ENCODE data around the gene ADGRV1.

Gene ADGRV1

DNA sequence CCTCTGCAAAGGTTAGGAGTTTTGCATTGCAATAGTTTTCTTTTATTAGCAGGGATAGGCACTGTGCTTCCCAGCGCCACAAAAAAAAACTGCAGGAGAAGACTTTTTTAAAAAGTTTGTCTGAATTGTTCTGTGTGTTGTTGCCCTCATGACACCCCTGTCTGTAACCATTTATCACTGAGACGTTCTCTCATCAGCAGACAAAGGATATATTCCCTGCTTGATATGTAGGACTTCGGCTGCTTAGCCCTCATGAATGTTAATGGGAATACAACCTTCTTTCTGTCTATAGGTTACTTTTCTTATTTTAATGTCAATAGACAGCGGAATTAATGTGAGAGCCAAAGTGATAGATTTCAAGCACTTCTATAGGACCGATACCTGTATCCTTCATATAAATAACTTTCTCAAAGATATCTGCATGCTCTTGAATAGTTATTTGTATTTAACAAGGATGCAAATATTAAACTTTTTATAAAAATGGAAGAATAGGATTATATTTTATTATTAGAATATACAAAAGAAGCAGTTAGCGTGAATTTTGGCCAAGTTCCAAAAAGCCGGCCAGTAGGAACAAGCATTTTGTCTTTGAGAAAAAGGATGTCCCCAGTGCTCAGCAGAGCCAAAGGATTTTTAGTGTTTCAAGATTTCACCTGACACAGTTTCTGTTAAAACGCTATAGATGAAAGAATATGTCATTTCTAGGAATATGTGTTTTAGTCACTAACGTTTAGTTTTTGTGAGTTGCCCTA, 27.7 kb upstream of the ADGRV1 start:
- Histone ChIP-seq H3K27me3 (replicated peaks; ENCODE audit: control insufficient read depth, insufficient read depth, low read length, poor library complexity, severe bottlenecking) (no peaks in the 10 kb centered on the region), H3K4me1 (ENCODE audit: control insufficient read depth, insufficient read depth, low read length, poor library complexity, severe bottlenecking) (peaks cover 5% of the 10 kb centered on the region), H3K9me3 (ENCODE audit: control insufficient read depth, low read length) (no peaks in the 10 kb centered on the region), H3K27ac (ENCODE audit: insufficient read depth, low read length, poor library complexity, severe bottlenecking) (no peak overlapping the region), H3K4me3 (ENCODE audit: insufficient read depth, low read depth, low read length, poor library complexity, severe bottlenecking) (no peak overlapping the region), H3K36me3 (ENCODE audit: control insufficient read depth, insufficient read depth, low read length) (no peaks in the 10 kb centered on the region)
- no peak for DNase-seq

DNA sequence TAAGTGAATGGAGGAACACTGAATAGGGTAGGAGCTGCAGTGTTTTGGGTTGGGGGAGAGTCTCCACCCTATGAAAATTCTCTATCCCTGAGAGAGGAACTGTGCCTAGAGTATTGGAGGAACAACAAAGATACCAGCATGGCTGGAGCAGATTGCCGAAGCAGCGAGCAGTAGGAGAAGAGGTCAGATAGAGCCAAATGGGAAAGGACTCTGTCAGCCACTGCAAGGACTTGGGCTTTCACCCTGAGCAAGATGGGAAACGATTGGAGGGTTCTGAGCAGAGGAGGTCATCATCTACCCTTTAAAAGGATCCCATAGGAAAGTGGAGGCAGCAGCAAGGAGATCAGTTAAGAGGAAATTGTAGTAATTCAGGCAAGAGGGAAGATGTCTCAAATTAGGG, 24.8 kb upstream of the ADGRV1 start:
- no peaks in the 10 kb centered on the region for H3K4me1 ChIP-seq (ENCODE audit: control insufficient read depth, insufficient read depth, low read length, poor library complexity, severe bottlenecking)
- H3K27ac ChIP-seq (ENCODE audit: insufficient read depth, low read length, poor library complexity, severe bottlenecking): no peak overlapping the region
- no peaks in the 10 kb centered on the region for H3K9me3 ChIP-seq (ENCODE audit: control insufficient read depth, low read length)
- no peak for DNase-seq
- H3K36me3 ChIP-seq (ENCODE audit: control insufficient read depth, insufficient read depth, low read length): no peaks in the 10 kb centered on the region
- H3K4me3 ChIP-seq (ENCODE audit: insufficient read depth, low read depth, low read length, poor library complexity, severe bottlenecking): no peak overlapping the region
- no peaks in the 10 kb centered on the region for H3K27me3 ChIP-seq (replicated peaks; ENCODE audit: control insufficient read depth, insufficient read depth, low read length, poor library complexity, severe bottlenecking)

DNA sequence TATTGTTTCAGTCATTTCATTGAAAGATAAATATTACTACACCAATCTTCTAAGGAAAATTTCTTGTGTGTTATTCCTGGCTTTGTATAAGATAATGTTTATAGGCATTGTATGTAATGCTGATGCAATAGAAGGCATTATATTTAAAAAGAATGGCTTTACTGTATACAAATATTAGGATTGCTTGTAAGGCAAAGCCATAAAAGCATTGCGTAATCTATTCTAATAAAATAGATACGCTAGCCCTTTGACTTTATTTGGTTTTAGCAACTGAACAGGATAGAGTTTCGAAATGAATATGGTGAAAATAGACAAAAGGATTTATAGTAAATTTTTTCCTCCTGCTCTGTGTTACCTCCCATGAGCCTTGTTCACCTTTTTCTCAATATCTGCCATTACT, 23.7 kb upstream of the ADGRV1 start:
- Histone ChIP-seq H3K4me3 (ENCODE audit: insufficient read depth, low read depth, low read length, poor library complexity, severe bottlenecking) (no peak overlapping the region), H3K4me1 (ENCODE audit: control insufficient read depth, insufficient read depth, low read length, poor library complexity, severe bottlenecking) (no peaks in the 10 kb centered on the region)
- DNase-seq: no peak

GRCh38 chr5:90542827-90543519, 15.6 kb upstream of the ADGRV1 start:
- no peak overlapping the region for H3K4me3 ChIP-seq (ENCODE audit: insufficient read depth, low read depth, low read length, poor library complexity, severe bottlenecking)
- peaks cover 4% of the 10 kb centered on the region for H3K27me3 ChIP-seq (replicated peaks; ENCODE audit: control insufficient read depth, insufficient read depth, low read length, poor library complexity, severe bottlenecking)
- H3K9me3 ChIP-seq (ENCODE audit: control insufficient read depth, low read length): no peaks in the 10 kb centered on the region
- no peaks in the 10 kb centered on the region for H3K4me1 ChIP-seq (ENCODE audit: control insufficient read depth, insufficient read depth, low read length, poor library complexity, severe bottlenecking)
- DNase-seq: no peak
- H3K36me3 ChIP-seq (ENCODE audit: control insufficient read depth, insufficient read depth, low read length): no peaks in the 10 kb centered on the region
- no peak overlapping the region for H3K27ac ChIP-seq (ENCODE audit: insufficient read depth, low read length, poor library complexity, severe bottlenecking)

More for the DNA sequence above, 23.7 kb upstream of the ADGRV1 start:
- Histone ChIP-seq H3K36me3 (ENCODE audit: control insufficient read depth, insufficient read depth, low read length) (no peaks in the 10 kb centered on the region), H3K27ac (ENCODE audit: insufficient read depth, low read length, poor library complexity, severe bottlenecking) (no peak overlapping the region), H3K9me3 (ENCODE audit: control insufficient read depth, low read length) (no peaks in the 10 kb centered on the region), H3K27me3 (replicated peaks; ENCODE audit: control insufficient read depth, insufficient read depth, low read length, poor library complexity, severe bottlenecking) (no peaks in the 10 kb centered on the region)

DNA sequence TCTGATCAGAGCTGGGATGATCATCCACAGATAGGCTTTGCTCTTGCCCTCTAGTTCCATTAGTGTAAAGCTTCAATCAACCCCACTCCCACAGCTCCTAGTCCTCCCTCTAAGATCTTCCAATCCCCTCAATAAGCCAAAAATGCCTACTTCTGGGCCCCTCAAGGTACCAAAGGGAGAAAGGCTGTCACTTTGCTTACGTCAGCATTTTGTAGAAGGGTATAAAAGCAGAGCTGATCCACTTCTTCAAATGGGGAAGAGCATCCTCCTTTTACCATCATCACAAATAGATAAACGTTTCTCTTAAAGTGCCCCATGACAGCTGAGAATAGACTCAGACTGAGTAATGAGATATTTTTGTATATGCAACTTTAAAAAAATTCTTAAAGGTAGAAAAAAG, 13.1 kb upstream of the ADGRV1 start:
- H3K4me1 ChIP-seq (ENCODE audit: control insufficient read depth, insufficient read depth, low read length, poor library complexity, severe bottlenecking): no peaks in the 10 kb centered on the region
- H3K9me3 ChIP-seq (ENCODE audit: control insufficient read depth, low read length): no peaks in the 10 kb centered on the region
- no peaks in the 10 kb centered on the region for H3K36me3 ChIP-seq (ENCODE audit: control insufficient read depth, insufficient read depth, low read length)
- no peak overlapping the region for H3K27ac ChIP-seq (ENCODE audit: insufficient read depth, low read length, poor library complexity, severe bottlenecking)
- H3K27me3 ChIP-seq (replicated peaks; ENCODE audit: control insufficient read depth, insufficient read depth, low read length, poor library complexity, severe bottlenecking): peaks cover 4% of the 10 kb centered on the region
- DNase-seq: no peak
- H3K4me3 ChIP-seq (ENCODE audit: insufficient read depth, low read depth, low read length, poor library complexity, severe bottlenecking): no peak overlapping the region

GRCh38 chr5:90546216-90546837, 12.3 kb upstream of the ADGRV1 start:
- H3K36me3 ChIP-seq (ENCODE audit: control insufficient read depth, insufficient read depth, low read length): no peaks in the 10 kb centered on the region
- no peaks in the 10 kb centered on the region for H3K4me1 ChIP-seq (ENCODE audit: control insufficient read depth, insufficient read depth, low read length, poor library complexity, severe bottlenecking)
- H3K27me3 ChIP-seq (replicated peaks; ENCODE audit: control insufficient read depth, insufficient read depth, low read length, poor library complexity, severe bottlenecking): peaks cover 4% of the 10 kb centered on the region
- no peaks in the 10 kb centered on the region for H3K9me3 ChIP-seq (ENCODE audit: control insufficient read depth, low read length)
- no peak overlapping the region for H3K27ac ChIP-seq (ENCODE audit: insufficient read depth, low read length, poor library complexity, severe bottlenecking)
- DNase-seq: no peak
- no peak overlapping the region for H3K4me3 ChIP-seq (ENCODE audit: insufficient read depth, low read depth, low read length, poor library complexity, severe bottlenecking)

- H3K27ac ChIP-seq (ENCODE audit: insufficient read depth, low read length, poor library complexity, severe bottlenecking): no peak overlapping the region
- no peaks in the 10 kb centered on the region for H3K4me1 ChIP-seq (ENCODE audit: control insufficient read depth, insufficient read depth, low read length, poor library complexity, severe bottlenecking)
- H3K27me3 ChIP-seq (replicated peaks; ENCODE audit: control insufficient read depth, insufficient read depth, low read length, poor library complexity, severe bottlenecking): peaks cover 4% of the 10 kb centered on the region
- H3K4me3 ChIP-seq (ENCODE audit: insufficient read depth, low read depth, low read length, poor library complexity, severe bottlenecking): no peak overlapping the region
- H3K36me3 ChIP-seq (ENCODE audit: control insufficient read depth, insufficient read depth, low read length): no peaks in the 10 kb centered on the region
- no peaks in the 10 kb centered on the region for H3K9me3 ChIP-seq (ENCODE audit: control insufficient read depth, low read length)
- no peak for DNase-seq
Observed at GRCh38 chr5:90547072-90547536, 11.5 kb upstream of the ADGRV1 start.

- H3K36me3 ChIP-seq (ENCODE audit: control insufficient read depth, insufficient read depth, low read length): no peaks in the 10 kb centered on the region
- H3K4me3 ChIP-seq (ENCODE audit: insufficient read depth, low read depth, low read length, poor library complexity, severe bottlenecking): no peak overlapping the region
- H3K27me3 ChIP-seq (replicated peaks; ENCODE audit: control insufficient read depth, insufficient read depth, low read length, poor library complexity, severe bottlenecking): peaks cover 4% of the 10 kb centered on the region
- H3K4me1 ChIP-seq (ENCODE audit: control insufficient read depth, insufficient read depth, low read length, poor library complexity, severe bottlenecking): no peaks in the 10 kb centered on the region
- no peaks in the 10 kb centered on the region for H3K9me3 ChIP-seq (ENCODE audit: control insufficient read depth, low read length)
- no peak overlapping the region for H3K27ac ChIP-seq (ENCODE audit: insufficient read depth, low read length, poor library complexity, severe bottlenecking)
- DNase-seq: no peak
Observed at GRCh38 chr5:90548069-90548593, 10.5 kb upstream of the ADGRV1 start.

GRCh38 chr5:90549223-90549622, 9.4 kb upstream of the ADGRV1 start:
- DNase-seq: no peak
- Histone ChIP-seq H3K4me3 (ENCODE audit: insufficient read depth, low read depth, low read length, poor library complexity, severe bottlenecking) (no peak overlapping the region), H3K36me3 (ENCODE audit: control insufficient read depth, insufficient read depth, low read length) (no peaks in the 10 kb centered on the region), H3K4me1 (ENCODE audit: control insufficient read depth, insufficient read depth, low read length, poor library complexity, severe bottlenecking) (no peaks in the 10 kb centered on the region), H3K9me3 (ENCODE audit: control insufficient read depth, low read length) (no peaks in the 10 kb centered on the region), H3K27me3 (replicated peaks; ENCODE audit: control insufficient read depth, insufficient read depth, low read length, poor library complexity, severe bottlenecking) (no peaks in the 10 kb centered on the region), H3K27ac (ENCODE audit: insufficient read depth, low read length, poor library complexity, severe bottlenecking) (no peak overlapping the region)
